HG03432 (cell line): Measurements from ENCODE around the gene NPTX1.

Source experiments
- ATAC-seq: cut with Tn5 transposase; IDR thresholded peaks from one replicate; pipeline ENCODE4 v1.9.1; 2021; ENCODE audit warnings: mild to moderate bottlenecking, moderate library complexity; ENCODE audit not compliant: unreplicated experiment

Gene NPTX1

GRCh38 chr17:80429356-80430275, 46.8 kb downstream of the NPTX1 start:
- no peak for ATAC-seq

GRCh38 chr17:80428796-80429195, 47.6 kb downstream of the NPTX1 start:
- ATAC-seq: no peak

DNA sequence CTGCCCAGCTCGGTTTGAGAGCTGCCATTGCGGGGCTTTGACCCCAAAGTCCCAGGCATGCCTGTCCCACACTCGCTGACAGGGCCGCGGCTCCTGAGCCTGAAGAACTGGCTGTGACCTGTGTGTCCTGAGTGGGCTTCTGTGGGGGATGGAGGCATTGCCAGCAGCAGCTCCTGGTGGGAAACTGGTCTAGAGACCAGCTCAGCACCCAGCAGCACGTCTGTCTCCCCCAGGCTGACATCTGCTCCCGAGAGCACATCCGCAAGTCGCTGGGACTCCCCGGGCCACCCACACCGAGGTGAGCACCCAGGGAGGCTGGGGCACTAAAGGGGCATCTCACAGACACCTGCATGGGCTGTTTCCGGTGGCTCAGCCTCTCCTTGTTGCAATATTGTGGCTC, 48.0 kb downstream of the NPTX1 start:
- no peak for ATAC-seq

DNA sequence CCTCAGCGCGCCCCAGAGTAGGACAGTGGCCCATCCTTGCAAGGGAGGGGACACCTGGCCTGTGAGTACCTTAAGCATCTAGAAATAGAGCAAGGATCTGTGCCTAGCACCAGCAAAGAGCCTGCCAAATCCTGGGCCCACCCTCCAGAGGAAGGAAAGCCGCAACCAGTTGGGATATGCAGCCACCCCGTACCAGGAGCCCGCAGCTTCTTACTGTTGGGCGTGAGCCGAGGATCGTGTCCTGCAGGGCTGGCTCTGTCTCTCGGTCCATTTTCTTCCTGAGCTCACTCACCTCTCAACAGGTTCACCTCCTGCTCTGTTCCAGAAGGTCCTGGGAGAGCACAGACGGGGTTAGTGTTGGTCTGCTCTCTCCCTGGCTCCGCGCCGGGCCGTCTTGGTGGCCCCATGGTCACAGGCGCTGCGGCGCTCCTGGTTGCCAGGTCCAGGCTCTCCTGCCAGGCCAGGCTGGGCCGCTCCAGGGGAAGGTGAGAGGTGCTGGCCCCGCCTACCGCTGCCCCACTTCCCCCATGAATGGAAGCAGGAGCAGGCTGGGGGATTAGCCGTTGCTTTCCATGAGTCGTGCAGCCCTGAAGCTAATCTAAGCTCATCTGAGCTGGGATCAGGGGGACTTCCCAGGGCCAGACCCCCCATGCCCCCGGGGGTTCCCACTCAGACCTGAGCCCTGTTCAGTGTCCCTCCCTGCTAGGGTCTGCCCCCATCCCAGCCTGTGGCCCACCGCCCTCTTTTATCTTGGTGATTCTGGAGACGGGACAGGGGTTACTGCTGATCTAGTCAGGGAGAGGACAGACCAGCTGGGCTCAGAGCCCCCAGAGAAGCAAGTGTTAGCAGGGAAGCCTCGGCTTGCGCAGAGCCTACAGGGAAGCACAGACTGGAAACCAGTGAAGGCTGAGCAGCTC, 48.8 kb downstream of the NPTX1 start:
- ATAC-seq: no peak

DNA sequence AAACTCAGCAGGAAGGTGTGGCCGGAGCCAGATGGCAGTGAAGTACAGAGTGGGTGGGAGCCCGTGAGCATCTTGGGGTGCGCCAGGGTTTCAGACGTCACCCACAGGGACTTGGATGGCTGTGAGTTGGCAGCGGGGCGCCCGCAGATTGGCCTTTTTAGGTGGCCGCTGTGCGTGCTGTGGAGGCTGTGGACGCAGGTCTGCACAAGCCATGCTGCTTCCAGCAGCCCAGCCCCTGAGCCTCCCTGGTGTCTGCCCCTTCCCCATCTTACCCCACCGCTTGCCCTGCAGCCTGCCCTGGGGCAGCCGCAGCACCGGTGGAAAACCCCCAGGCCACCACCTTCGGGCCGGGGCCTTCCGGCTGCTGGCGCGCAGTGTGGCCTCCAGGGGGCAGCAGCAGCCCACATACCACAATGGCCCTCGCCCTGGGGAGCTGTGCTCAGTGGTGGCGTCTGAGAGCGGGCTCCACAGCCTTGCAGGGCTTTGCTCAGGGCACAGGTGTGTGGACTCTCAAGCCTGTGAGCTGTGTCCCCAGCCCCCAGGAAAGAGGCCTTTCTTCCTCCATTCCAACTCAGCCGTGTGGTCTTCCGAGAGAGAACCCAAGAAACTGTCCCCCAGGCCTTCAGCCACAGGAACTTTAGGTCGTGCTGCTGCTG, 49.6 kb downstream of the NPTX1 start:
- peak; percentile 60 for ATAC-seq

- no peak for ATAC-seq
Measured at GRCh38 chr17:80425835-80426426, 50.5 kb downstream of the NPTX1 start.

DNA sequence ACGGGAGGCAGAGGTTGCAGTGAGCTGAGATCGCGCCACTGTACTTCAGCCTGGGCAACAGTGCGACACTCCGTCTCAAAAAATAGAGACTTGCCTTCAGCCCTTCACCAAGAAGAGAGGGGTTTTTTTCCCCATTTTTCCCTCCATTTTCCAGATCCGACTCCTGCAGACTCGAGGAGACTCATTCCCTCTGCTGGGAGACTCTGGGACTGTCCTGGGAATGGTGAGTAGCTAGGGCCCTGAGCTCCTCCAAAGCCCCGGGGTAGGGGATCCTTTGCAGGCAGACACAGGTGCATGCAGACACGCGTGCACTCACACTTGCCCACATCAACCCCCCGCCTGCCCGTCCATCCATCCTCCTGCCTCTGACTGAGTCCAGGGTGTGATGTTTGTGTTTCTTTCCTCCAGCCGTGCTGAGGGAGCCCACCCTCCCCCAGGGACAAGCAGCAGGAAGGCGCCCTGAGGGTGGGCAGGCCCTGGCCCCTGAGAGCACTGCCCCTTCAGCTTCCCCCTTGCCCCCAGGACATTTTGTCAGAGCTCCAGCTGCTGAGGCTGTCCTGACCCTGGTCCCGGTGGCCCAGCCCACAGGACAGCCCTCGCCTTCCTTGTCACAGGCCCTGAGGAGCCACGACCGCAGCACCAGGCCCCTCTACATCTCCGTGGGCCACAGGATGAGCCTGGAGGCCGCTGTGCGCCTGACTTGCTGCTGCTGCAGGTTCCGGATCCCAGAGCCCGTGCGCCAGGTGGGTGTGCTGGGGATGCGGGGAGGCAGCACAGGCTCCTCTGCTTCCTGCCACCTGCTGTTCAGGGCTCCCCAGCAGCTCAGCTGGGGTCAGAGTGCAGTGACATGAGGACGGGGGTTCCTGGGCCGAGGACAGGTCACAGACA, 51.3 kb downstream of the NPTX1 start:
- ATAC-seq: no peak

DNA sequence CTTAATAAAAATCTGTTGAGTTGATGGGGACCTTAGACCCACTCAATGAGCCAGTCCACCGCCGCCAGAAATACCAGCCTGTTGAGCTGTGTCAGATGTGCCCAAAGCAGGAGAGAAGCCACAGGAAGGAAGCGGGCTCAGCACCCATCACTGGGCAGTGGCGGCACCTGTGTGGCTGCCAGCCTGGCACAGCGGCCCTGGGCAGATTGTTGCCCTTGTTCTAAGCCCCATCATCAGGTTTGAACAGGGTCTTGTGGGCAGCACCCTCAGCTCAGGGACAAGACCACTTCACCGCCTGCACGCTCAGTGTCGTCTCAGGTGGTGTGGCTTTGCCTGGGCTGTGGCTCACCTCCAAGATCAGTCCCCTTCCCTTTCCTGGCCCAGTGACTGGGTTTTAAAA, 52.1 kb downstream of the NPTX1 start:
- ATAC-seq: no peak

GRCh38 chr17:80423536-80424225, 52.7 kb downstream of the NPTX1 start:
- no peak for ATAC-seq

DNA sequence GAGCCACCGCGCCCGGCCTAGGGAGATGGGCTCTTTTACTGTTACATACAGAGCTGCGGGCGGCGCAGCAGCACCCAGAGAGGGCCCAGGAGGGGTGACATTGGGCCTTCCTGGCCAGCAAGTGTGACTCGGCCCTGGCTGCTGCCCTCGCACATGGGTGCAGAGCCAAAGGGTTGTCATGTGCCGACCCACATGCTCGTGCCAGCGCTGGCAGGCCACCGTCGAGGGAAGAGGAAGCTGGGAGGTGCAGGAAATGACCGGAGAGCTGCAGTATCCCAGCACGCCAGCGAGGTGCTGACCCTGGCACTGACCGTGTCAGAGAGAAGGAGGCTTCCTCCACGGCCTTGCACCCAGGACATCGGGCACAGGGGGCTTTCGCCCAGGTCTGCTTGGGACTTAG, 53.4 kb downstream of the NPTX1 start:
- no peak for ATAC-seq

GRCh38 chr17:80422276-80422675, 54.1 kb downstream of the NPTX1 start:
- ATAC-seq: no peak

DNA sequence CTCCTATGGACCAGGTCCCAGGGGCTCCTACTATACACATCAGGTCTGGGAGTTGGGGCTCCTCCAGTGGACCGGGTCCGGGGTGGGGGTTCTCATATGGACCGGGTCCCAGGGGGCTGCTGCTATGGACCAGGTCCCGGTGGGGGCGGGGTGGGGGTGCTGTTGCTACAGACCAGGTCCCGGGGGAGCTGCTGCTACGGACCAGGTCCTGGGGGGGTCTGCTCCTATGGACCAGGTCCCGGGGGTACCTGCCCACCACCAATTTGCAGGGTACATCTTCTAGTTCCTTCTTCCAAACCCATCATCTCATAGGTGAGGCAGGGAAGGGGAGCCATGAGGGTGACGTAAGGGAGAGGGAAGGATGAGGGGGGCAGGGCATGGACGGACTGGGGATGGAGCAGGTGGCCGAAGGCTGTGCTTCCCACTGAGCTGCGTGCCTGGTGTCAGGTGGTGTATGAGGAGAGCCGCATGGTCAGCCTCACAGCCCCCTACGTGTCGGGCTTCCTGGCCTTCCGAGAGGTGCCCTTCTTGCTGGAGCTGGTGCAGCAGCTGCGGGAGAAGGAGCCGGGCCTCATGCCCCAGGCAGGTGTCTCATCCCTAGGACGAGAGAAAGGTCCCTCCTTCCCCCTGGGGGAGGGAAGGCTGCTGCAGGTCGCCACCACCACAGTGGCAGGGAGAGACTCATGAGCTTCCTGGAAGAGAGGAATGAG, 54.9 kb downstream of the NPTX1 start:
- no peak for ATAC-seq

GRCh38 chr17:80419255-80419654, 57.2 kb downstream of the NPTX1 start:
- ATAC-seq: no peak

DNA sequence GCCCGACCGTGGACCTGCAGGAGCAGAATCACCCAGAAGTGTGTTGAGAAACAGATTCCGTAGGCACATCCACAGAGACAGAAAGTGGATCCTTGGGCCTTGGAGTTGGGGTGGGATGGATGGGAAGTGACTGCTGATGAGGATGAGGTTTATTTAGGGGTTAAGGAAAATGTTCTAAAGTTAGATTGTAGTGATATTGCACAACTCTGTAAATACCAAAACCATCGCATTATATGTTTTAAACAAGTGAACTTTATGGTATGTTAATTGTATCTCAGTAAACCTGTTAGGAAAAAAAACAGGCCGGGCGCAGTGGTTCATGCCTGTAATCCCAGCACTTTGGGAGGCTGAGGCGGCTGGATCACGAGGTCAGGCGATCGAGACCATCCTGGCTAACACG, 57.8 kb downstream of the NPTX1 start:
- ATAC-seq: no peak
